Epithelial cell of esophagus (primary cell): Measurements from ENCODE around the gene IL18RAP.
A peak's percentile ranks its signal among the peaks of the same experiment; 100 is the strongest.

Source experiments
- DNase-seq: peaks from one replicate; pipeline ENCODE4 v3.0.0; 2010; ENCODE audit warnings: low read depth
- H3K4me3 ChIP-seq: 2 replicates; pipeline ENCODE4 v1.5.1; 2011; ENCODE audit warnings: mild to moderate bottlenecking, low read length, control low read depth
- TF ChIP-seq, protein P1 (sequence below): IDR thresholded peaks from 2 replicates; pipeline ENCODE4 v1.5.1; 2011; ENCODE audit warnings: low read depth, mild to moderate bottlenecking, low read length, control low read depth, inconsistent platforms; ENCODE audit not compliant: insufficient read depth; ENCODE audit errors: missing control alignments

IL18RAP gene

DNA sequence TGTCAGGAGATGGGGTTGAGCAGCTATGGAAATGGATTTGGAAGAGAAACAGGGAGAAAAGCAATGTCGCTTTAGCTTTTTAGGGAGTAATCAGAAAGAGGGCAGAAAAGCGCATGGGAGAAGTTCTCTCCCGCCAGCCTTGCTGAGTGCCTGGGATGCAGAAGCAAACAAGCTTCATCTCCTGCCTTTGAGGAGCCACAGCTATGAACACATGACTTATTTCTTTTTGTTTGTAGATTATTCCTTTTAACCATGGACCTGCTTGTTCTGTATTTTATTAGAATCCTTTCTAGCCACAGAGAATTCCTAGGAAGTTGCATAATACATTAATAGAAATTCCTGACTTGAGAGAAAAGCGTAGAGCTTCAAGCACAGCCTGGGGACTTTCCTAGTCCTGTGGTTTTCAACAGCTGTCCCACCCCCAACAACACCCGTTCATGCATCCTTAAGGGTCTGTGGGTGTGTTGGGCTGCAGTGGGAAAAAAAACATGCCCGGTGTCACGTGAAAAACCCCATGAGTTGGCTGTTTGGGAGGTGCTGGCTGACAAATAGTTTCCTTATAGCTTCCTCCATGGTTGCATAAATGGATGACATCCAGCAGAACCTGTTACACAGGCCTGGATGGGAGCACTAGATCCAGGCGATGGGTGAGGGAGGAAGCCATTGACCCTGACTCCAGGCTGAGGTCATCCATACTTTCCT lies 65.0 kb downstream of the IL18RAP start:
- peak; percentile 98 for DNase-seq
- TF ChIP-seq, protein P1, sequence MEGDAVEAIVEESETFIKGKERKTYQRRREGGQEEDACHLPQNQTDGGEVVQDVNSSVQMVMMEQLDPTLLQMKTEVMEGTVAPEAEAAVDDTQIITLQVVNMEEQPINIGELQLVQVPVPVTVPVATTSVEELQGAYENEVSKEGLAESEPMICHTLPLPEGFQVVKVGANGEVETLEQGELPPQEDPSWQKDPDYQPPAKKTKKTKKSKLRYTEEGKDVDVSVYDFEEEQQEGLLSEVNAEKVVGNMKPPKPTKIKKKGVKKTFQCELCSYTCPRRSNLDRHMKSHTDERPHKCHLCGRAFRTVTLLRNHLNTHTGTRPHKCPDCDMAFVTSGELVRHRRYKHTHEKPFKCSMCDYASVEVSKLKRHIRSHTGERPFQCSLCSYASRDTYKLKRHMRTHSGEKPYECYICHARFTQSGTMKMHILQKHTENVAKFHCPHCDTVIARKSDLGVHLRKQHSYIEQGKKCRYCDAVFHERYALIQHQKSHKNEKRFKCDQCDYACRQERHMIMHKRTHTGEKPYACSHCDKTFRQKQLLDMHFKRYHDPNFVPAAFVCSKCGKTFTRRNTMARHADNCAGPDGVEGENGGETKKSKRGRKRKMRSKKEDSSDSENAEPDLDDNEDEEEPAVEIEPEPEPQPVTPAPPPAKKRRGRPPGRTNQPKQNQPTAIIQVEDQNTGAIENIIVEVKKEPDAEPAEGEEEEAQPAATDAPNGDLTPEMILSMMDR = no peak

DNA sequence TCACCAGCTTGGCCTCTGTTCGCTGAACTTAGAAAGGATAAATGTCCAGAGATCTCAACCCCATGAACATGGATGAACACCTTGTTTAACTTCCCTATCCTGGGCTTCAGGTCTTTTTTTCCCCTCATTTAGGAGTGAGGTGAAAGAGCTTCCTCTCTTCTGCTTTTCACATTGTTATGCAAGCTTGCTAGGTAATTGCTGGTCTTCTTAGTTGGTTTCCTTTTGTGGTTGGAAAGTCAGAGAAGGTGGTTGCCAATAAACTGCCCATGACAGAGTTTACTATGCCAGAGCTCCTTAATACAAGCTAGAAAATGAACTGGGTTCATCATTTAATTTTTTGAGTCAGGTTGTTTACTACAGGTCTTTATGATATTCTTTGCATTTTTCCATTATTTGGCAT lies 66.7 kb downstream of the IL18RAP start:
- no peak overlapping the region for H3K4me3 ChIP-seq

More for the DNA sequence above, 65.0 kb downstream of the IL18RAP start:
- peak overlapping the region; percentile 10 for H3K4me3 ChIP-seq

DNA sequence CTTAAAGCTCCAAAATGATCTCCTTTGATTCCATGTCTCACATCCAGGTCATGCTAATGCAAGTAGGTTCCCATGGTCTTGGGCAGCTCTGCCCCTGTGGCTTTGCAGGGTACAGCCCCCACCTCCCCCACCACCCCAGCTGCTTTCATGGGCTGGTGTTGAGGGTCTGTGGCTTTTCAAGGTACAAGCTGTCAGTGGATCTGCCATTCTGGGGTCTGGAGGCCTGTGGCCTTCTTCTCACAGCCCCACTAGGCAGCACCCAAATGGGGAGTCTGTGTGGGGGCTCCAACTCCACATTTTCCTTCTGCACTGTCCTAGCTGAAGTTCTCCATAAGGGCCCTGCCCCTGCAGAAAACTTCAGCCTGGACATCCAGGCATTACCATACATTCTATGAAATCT lies 69.0 kb downstream of the IL18RAP start:
- H3K4me3 ChIP-seq = no peak overlapping the region
- DNase-seq = no peak
- TF ChIP-seq, protein P1 = no peak

More for the DNA sequence above, 66.7 kb downstream of the IL18RAP start:
- TF ChIP-seq, protein P1 = no peak
- no peak for DNase-seq

DNA sequence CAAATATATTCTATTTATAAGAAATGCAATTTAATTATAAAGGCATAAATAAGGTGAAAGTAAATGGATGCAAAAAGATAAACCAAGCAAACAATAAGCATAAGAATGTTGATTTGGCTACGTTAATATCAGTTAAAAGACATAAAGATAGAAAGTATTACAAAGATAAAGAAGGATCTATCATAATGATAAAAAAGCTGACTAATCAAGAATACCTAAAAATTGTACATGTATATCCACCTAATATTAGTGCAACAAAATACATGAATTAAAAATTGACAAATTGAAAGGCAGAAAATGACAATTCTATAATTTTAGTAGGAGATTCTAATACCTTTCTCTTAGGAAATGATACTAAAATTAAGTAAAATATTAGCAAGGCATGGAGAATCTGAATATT lies 71.6 kb downstream of the IL18RAP start:
- no peak overlapping the region for H3K4me3 ChIP-seq
- TF ChIP-seq, protein P1 = no peak
- no peak for DNase-seq

DNA sequence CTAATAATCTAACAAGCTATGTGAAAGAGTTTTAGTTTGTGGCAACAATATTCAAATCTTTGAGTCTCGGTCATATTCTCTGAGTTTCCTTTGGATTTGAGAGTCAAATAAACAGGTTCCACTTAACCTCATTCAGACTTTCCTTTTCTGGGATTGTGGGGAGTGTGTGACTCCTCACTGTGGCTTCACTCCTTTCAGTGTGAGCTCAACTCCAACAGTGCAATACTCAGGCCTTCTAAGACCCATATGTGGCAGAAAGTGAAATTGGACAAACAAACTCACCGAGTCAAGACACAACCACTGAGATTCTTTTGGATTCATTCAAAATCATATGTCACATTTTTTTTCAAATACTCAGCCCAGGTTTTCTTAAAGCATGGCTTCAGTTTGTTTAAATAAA lies 75.5 kb downstream of the IL18RAP start:
- DNase-seq = no peak
- TF ChIP-seq, protein P1 = no peak
- no peak overlapping the region for H3K4me3 ChIP-seq

DNA sequence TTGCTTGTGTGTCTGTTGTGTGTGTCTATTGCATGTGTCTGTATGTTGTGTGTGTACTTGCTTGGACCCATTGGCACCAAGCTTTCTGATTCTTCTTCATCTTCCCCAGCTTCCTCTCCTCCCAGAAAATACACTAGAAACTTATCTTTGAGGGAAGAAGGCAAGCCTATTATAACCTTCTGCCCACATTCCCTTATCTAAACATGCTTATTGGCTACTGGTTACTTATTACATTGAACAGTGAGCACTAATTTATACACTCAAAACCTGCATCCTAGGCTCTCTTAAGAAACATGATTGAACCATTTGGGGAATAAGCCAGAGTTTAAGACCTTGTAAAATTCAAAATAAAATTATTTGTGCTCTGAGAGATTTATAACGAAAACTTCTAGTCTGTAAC lies 76.6 kb downstream of the IL18RAP start:
- no peak for DNase-seq
- TF ChIP-seq, protein P1 = no peak
- no peak overlapping the region for H3K4me3 ChIP-seq
